ENCODE data around the gene ATP2C2. TPM values are rescaled to one million over a fixed set of nuclear protein-coding genes. Genes with fewer than 3 reads are reported as not detected.

Gene ATP2C2
- total RNA-seq, 1 experiment from 2014 or later: 4.3 TPM

DNA sequence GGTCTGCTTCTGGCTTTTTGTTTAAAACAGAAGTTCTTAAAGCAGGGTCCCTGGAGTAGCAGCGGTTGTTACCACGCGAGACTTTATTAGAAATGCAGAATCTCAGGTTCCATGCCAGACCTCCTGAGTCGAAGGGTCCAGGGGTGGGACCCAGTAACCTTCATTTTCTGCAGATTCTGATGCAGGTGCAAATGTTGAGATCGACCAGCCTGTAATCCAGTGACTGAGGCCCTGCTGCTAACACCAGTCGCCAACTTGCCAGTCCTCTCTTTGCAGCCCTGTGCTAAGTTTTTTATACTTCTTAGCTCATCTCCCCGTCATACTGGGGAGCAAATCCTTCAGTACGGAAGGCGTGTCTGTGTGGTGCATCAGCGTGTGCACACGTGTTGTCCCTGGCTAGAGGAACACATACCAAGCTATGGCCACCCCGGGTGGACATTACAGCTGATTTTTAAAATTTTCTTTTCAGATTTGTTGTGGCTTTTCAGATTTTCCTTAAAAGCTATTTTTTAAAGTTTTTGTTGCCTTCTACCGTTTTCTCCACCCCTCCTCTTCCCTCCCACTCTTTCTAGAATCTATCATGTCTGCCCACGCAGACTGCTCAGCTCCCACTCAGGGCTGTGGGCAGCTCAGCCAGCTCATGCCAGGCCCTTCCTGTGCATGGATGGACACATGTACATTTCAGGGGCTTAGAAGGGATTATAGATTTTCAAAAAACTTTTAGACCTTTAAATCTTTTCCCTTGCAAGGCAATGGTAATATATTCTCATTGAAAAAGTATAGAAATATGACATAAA is 78.5 kb downstream of the ATP2C2 start:
- ChIA-PET POLR2A (no interaction called here), CTCF (interaction anchor here (0.7 to 0.9 kb wide), 2 partner anchors 18 to 133 kb away, joined by 3 read pairs; no protein-coding TSS in a partner anchor)
- H3K27ac Mint-ChIP-seq: no peak overlapping the region
- H3K9me3 Mint-ChIP-seq: no peaks in the 10 kb centered on the region
- no peak overlapping the region for H3K4me3 Mint-ChIP-seq
- ATAC-seq (no peak), DNase-seq (ENCODE audit: low spot score) (no peak)
- peaks cover 7% of the 10 kb centered on the region; the same call in 1 of the 2 replicates for H3K4me1 Mint-ChIP-seq
- no peak for TF ChIP-seq ZNF396 (CRISPR knock-in tag; IDR thresholded peaks at IDR 0.05; ENCODE audit: borderline replicate concordance)
- TF ChIP-seq, protein P1, sequence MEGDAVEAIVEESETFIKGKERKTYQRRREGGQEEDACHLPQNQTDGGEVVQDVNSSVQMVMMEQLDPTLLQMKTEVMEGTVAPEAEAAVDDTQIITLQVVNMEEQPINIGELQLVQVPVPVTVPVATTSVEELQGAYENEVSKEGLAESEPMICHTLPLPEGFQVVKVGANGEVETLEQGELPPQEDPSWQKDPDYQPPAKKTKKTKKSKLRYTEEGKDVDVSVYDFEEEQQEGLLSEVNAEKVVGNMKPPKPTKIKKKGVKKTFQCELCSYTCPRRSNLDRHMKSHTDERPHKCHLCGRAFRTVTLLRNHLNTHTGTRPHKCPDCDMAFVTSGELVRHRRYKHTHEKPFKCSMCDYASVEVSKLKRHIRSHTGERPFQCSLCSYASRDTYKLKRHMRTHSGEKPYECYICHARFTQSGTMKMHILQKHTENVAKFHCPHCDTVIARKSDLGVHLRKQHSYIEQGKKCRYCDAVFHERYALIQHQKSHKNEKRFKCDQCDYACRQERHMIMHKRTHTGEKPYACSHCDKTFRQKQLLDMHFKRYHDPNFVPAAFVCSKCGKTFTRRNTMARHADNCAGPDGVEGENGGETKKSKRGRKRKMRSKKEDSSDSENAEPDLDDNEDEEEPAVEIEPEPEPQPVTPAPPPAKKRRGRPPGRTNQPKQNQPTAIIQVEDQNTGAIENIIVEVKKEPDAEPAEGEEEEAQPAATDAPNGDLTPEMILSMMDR (IDR thresholded peaks at IDR 0.05): no peak
- TF ChIP-seq KAT7 (CRISPR knock-in tag; IDR thresholded peaks at IDR 0.05; ENCODE audit: borderline replicate concordance): no peak
- no peaks in the 10 kb centered on the region for H3K36me3 Mint-ChIP-seq
- no peaks in the 10 kb centered on the region for H3K27me3 Mint-ChIP-seq (ENCODE audit: low read depth)

DNA sequence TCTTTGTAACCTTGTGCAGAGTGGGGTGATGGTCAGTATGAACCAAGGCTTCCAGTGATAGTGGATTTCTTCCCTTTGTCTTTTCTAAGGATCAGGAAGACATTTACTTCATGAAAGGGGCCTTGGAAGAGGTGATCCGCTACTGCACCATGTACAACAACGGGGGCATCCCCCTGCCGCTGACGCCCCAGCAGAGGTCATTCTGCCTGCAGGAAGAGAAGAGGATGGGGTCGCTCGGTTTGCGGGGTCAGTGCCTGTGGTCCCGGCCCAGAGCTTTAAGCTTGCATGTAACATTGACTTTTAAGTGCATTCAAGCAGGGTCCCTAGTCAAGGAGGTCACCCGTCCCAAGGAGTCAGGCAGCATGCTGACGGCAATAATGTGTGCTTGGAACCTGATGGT is 80.1 kb downstream of the ATP2C2 start:
- ChIA-PET POLR2A (no interaction called here), CTCF (interaction anchor here (0.5 to 0.6 kb wide), 2 partner anchors 130 to 224 kb away, joined by 3 to 4 read pairs; no protein-coding TSS in a partner anchor)
- no peak for ATAC-seq
- DNase-seq (ENCODE audit: low spot score): no peak
- Mint-ChIP-seq H3K36me3 (no peaks in the 10 kb centered on the region), H3K9me3 (no peaks in the 10 kb centered on the region), H3K4me1 (peaks cover 3% of the 10 kb centered on the region; the same call in 1 of the 2 replicates), H3K27ac (no peak overlapping the region), H3K4me3 (no peak overlapping the region), H3K27me3 (ENCODE audit: low read depth) (no peaks in the 10 kb centered on the region)
- TF ChIP-seq OVOL2 (CRISPR knock-in tag; IDR thresholded peaks at IDR 0.05; ENCODE audit: borderline replicate concordance): no peak
- TF ChIP-seq, protein P2, sequence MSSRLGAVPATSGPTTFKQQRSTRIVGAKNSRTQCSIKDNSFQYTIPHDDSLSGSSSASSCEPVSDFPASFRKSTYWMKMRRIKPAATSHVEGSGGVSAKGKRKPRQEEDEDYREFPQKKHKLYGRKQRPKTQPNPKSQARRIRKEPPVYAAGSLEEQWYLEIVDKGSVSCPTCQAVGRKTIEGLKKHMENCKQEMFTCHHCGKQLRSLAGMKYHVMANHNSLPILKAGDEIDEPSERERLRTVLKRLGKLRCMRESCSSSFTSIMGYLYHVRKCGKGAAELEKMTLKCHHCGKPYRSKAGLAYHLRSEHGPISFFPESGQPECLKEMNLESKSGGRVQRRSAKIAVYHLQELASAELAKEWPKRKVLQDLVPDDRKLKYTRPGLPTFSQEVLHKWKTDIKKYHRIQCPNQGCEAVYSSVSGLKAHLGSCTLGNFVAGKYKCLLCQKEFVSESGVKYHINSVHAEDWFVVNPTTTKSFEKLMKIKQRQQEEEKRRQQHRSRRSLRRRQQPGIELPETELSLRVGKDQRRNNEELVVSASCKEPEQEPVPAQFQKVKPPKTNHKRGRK (CRISPR knock-in tag; IDR thresholded peaks at IDR 0.05; ENCODE audit: borderline replicate concordance): no peak
- TF ChIP-seq HMGA2 (CRISPR knock-in tag; IDR thresholded peaks at IDR 0.05): no peak
- TF ChIP-seq, protein P3, sequence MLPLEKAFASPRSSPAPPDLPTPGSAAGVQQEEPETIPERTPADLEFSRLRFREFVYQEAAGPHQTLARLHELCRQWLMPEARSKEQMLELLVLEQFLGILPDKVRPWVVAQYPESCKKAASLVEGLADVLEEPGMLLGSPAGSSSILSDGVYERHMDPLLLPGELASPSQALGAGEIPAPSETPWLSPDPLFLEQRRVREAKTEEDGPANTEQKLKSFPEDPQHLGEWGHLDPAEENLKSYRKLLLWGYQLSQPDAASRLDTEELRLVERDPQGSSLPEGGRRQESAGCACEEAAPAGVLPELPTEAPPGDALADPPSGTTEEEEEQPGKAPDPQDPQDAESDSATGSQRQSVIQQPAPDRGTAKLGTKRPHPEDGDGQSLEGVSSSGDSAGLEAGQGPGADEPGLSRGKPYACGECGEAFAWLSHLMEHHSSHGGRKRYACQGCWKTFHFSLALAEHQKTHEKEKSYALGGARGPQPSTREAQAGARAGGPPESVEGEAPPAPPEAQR (CRISPR knock-in tag; IDR thresholded peaks at IDR 0.05): no peak
- no peak for TF ChIP-seq PRRX2 (CRISPR knock-in tag; IDR thresholded peaks at IDR 0.05)
- TF ChIP-seq TP53 (CRISPR knock-in tag; IDR thresholded peaks at IDR 0.05): no peak
- no peak for TF ChIP-seq FOXP1 (CRISPR knock-in tag; IDR thresholded peaks at IDR 0.05; ENCODE audit: borderline replicate concordance)
- TF ChIP-seq, protein P4, sequence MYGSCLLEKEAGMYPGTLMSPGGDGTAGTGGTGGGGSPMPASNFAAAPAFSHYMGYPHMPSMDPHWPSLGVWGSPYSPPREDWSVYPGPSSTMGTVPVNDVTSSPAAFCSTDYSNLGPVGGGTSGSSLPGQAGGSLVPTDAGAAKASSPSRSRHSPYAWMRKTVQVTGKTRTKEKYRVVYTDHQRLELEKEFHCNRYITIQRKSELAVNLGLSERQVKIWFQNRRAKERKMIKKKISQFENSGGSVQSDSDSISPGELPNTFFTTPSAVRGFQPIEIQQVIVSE (CRISPR knock-in tag; IDR thresholded peaks at IDR 0.05; ENCODE audit: borderline replicate concordance): no peak
- TF ChIP-seq, protein P5, sequence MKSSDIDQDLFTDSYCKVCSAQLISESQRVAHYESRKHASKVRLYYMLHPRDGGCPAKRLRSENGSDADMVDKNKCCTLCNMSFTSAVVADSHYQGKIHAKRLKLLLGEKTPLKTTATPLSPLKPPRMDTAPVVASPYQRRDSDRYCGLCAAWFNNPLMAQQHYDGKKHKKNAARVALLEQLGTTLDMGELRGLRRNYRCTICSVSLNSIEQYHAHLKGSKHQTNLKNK (CRISPR knock-in tag; IDR thresholded peaks at IDR 0.05): no peak
- no peak for TF ChIP-seq CBFB (CRISPR knock-in tag; IDR thresholded peaks at IDR 0.05; ENCODE audit: low read depth)
- TF ChIP-seq CREB1 (CRISPR knock-in tag; IDR thresholded peaks at IDR 0.05): no peak
- no peak for TF ChIP-seq JAZF1 (CRISPR knock-in tag; IDR thresholded peaks at IDR 0.05)

Measured in WTC11 (cell line).